HepG2 (cell line): Measurements from ENCODE around the gene SLC25A44. TPM values are rescaled to one million over a fixed set of nuclear protein-coding genes. Genes with fewer than 3 reads are reported as not detected.

Experiments used
- ARID2 ChIP-seq: sonication (generic); formaldehyde crosslinking; IDR thresholded peaks from 2 replicates; pipeline ENCODE4 v1.8.1; 2022; ENCODE audit warnings: mild to moderate bottlenecking, missing genetic modification reagents, borderline replicate concordance
- ARNT ChIP-seq: fragments of 450-650 bp; IDR thresholded peaks from 2 replicates; pipeline ENCODE4 v1.6.1; 2017
- CERS6 ChIP-seq: sonication (generic); formaldehyde crosslinking; IDR thresholded peaks from 2 replicates; pipeline ENCODE4 v1.5.0; 2020; ENCODE audit warnings: missing genetic modification reagents
- CHCHD3 ChIP-seq: sonication (generic); formaldehyde crosslinking; IDR thresholded peaks from 2 replicates; pipeline ENCODE4 v1.8.0; 2022; ENCODE audit warnings: mild to moderate bottlenecking, missing genetic modification reagents, moderate library complexity
- EHMT2 ChIP-seq: fragments of 200-600 bp; sonication (generic); IDR thresholded peaks from 2 replicates; pipeline ENCODE4 v1.7.0; 2017; ENCODE audit warnings: antibody characterized with exemption, low read depth, low read length, borderline replicate concordance
- ELF1 ChIP-seq: sonication (generic); formaldehyde crosslinking; IDR thresholded peaks from 2 replicates; pipeline ENCODE4 v1.4.0; 2020; ENCODE audit warnings: missing genetic modification reagents
- HMG20B ChIP-seq: conservative IDR thresholded peaks from 2 replicates; pipeline ENCODE4 v1.6.1; 2016; ENCODE audit warnings: missing genetic modification reagents, missing compliant biosample characterization
- MAFG ChIP-seq: sonication (generic); formaldehyde crosslinking; IDR thresholded peaks from 2 replicates; pipeline ENCODE4 v1.5.1; 2020; ENCODE audit warnings: mild to moderate bottlenecking, missing genetic modification reagents
- REXO4 ChIP-seq: sonication (generic); formaldehyde crosslinking; IDR thresholded peaks from 2 replicates; pipeline ENCODE4 v1.8.0; 2022; ENCODE audit warnings: missing genetic modification reagents, mild to moderate bottlenecking, borderline replicate concordance
- SNAI1 ChIP-seq: sonication (generic); formaldehyde crosslinking; IDR thresholded peaks from 2 replicates; pipeline ENCODE4 v1.5.0; 2020; ENCODE audit warnings: mild to moderate bottlenecking, missing genetic modification reagents, borderline replicate concordance
- SSRP1 ChIP-seq: IDR thresholded peaks from 2 replicates; pipeline ENCODE4 v1.6.1; 2016; ENCODE audit warnings: control low read depth
- ZBTB43 ChIP-seq: sonication (generic); formaldehyde crosslinking; conservative IDR thresholded peaks from 2 replicates; pipeline ENCODE4 v1.4.0; 2020; ENCODE audit warnings: missing genetic modification reagents
- ZFP82 ChIP-seq: sonication (generic); formaldehyde crosslinking; IDR thresholded peaks from 2 replicates; pipeline ENCODE4 v1.5.1; 2020; ENCODE audit warnings: mild to moderate bottlenecking, missing genetic modification reagents, borderline replicate concordance
- ZMYM2 ChIP-seq: sonication (generic); formaldehyde crosslinking; IDR thresholded peaks from 2 replicates; pipeline ENCODE4 v1.8.0; 2022; ENCODE audit warnings: mild to moderate bottlenecking, missing genetic modification reagents
- ZNF160 ChIP-seq: sonication (generic); formaldehyde crosslinking; IDR thresholded peaks from 2 replicates; pipeline ENCODE4 v1.8.0; 2022; ENCODE audit warnings: mild to moderate bottlenecking, inconsistent platforms, missing genetic modification reagents
- ZNF205 ChIP-seq: IDR thresholded peaks from 2 replicates; pipeline ENCODE4 v1.6.1; 2018; ENCODE audit warnings: missing biosample characterization, missing genetic modification reagents
- ZNF264 ChIP-seq: sonication (generic); formaldehyde crosslinking; IDR thresholded peaks from 2 replicates; pipeline ENCODE4 v1.4.0; 2020; ENCODE audit warnings: missing genetic modification reagents
- ZNF432 ChIP-seq: sonication (generic); formaldehyde crosslinking; IDR thresholded peaks from 2 replicates; pipeline ENCODE4 v1.5.0; 2020; ENCODE audit warnings: missing genetic modification reagents, mild to moderate bottlenecking, borderline replicate concordance
- ZNF597 ChIP-seq: sonication (generic); formaldehyde crosslinking; IDR thresholded peaks from 2 replicates; pipeline ENCODE4 v1.5.0; 2020; ENCODE audit warnings: missing genetic modification reagents
- ZNF749 ChIP-seq: sonication (generic); formaldehyde crosslinking; IDR thresholded peaks from 2 replicates; pipeline ENCODE4 v1.8.0; 2022; ENCODE audit warnings: mild to moderate bottlenecking, missing genetic modification reagents, moderate library complexity, borderline replicate concordance
- ZNF775 ChIP-seq: sonication (generic); formaldehyde crosslinking; IDR thresholded peaks from 2 replicates; pipeline ENCODE4 v1.4.0; 2020; ENCODE audit warnings: missing genetic modification reagents, mild to moderate bottlenecking, moderate library complexity, borderline replicate concordance
- ZNF777 ChIP-seq: sonication (generic); formaldehyde crosslinking; IDR thresholded peaks from 2 replicates; pipeline ENCODE4 v1.4.0; 2020; ENCODE audit warnings: missing genetic modification reagents
- polyA plus RNA-seq, 8 experiments: library from polyadenylated mRNA; depleted of rRNA in 3 of 8; stranded (reverse) in 7 of 8; unstranded in 1 of 8; fragments of >200 nt; fragmentation: Illumina TruSeq in 4 of 8; extraction: Trizol in 4 of 8; gene quantifications; 2 replicates each; pipeline versions ENCODE4 v1.2.1 to v1.2.3, GENCODE V29; 2011 to 2016; ENCODE audit warnings: low read depth in 4 of 8, missing spikeins in 1 of 8, mixed read lengths in 1 of 8; ENCODE audit not compliant: insufficient read depth in 1 of 8
- total RNA-seq, 5 experiments: library from RNA; depleted of rRNA; stranded (reverse); fragments of >200 nt; fragmentation: Illumina TruSeq; extraction: Trizol; gene quantifications; 2 replicates each; pipeline ENCODE4 v1.2.3, GENCODE V29; 2016; ENCODE audit warnings: low read depth in 1 of 5
- TF ChIP-seq, protein P1 (sequence below): sonication (generic); formaldehyde crosslinking; IDR thresholded peaks from 2 replicates; pipeline ENCODE4 v1.4.0; 2020; ENCODE audit warnings: mild to moderate bottlenecking, missing genetic modification reagents, borderline replicate concordance
- TF ChIP-seq, protein P2 (sequence below): IDR thresholded peaks from 2 replicates; pipeline ENCODE4 v1.6.1; 2016; ENCODE audit warnings: missing genetic modification reagents, missing compliant biosample characterization
- TF ChIP-seq, protein P3 (sequence below): sonication (generic); formaldehyde crosslinking; IDR thresholded peaks from 2 replicates; pipeline ENCODE4 v1.8.1; 2023; ENCODE audit warnings: mild to moderate bottlenecking, missing genetic modification reagents

Gene SLC25A44
- total and polyA plus RNA-seq, 2 of the 13 experiments (the other 11 are each of a cell fraction or from before 2014, with no cell fraction given): 10.7 to 13.4 TPM

- TF ChIP-seq ZBTB43 (CRISPR knock-in tag) (no peak), ZNF749 (CRISPR knock-in tag) (no peak), ZNF160 (CRISPR knock-in tag) (no peak), ZFP82 (CRISPR knock-in tag) (no peak), ZMYM2 (no peak), SSRP1 (CRISPR knock-in tag) (no peak), ZNF205 (0 out of 2 replicates have a peak, but pooled peaks have one; percentile 35), CERS6 (CRISPR knock-in tag) (no peak), ZNF264 (no peak), ELF1 (CRISPR knock-in tag) (peak; percentile 34; the same call in 1 of the 2 replicates), EHMT2 (no peak), SNAI1 (CRISPR knock-in tag) (no peak), ZNF597 (CRISPR knock-in tag) (no peak), ZNF432 (CRISPR knock-in tag) (no peak), REXO4 (CRISPR knock-in tag) (no peak), ARID2 (CRISPR knock-in tag) (no peak), MAFG (CRISPR knock-in tag) (no peak), HMG20B (no peak), CHCHD3 (no peak), ZNF777 (no peak), ARNT (no peak), ZNF775 (CRISPR knock-in tag) (no peak)
- TF ChIP-seq, protein P1, sequence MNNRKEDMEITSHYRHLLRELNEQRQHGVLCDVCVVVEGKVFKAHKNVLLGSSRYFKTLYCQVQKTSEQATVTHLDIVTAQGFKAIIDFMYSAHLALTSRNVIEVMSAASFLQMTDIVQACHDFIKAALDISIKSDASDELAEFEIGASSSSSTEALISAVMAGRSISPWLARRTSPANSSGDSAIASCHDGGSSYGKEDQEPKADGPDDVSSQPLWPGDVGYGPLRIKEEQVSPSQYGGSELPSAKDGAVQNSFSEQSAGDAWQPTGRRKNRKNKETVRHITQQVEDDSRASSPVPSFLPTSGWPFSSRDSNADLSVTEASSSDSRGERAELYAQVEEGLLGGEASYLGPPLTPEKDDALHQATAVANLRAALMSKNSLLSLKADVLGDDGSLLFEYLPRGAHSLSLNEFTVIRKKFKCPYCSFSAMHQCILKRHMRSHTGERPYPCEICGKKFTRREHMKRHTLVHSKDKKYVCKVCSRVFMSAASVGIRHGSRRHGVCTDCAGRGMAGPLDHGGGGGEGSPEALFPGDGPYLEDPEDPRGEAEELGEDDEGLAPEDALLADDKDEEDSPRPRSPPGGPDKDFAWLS (CRISPR knock-in tag): no peak
- TF ChIP-seq, protein P2, sequence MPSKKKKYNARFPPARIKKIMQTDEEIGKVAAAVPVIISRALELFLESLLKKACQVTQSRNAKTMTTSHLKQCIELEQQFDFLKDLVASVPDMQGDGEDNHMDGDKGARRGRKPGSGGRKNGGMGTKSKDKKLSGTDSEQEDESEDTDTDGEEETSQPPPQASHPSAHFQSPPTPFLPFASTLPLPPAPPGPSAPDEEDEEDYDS (CRISPR knock-in tag): peak; percentile 66
- TF ChIP-seq, protein P3, sequence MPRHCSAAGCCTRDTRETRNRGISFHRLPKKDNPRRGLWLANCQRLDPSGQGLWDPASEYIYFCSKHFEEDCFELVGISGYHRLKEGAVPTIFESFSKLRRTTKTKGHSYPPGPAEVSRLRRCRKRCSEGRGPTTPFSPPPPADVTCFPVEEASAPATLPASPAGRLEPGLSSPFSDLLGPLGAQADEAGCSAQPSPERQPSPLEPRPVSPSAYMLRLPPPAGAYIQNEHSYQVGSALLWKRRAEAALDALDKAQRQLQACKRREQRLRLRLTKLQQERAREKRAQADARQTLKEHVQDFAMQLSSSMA: no peak
Measured at GRCh38 chr1:156146020-156146768, 47.7 kb upstream of the SLC25A44 start (continued).
